Vagina (tissue), 2 donors: ENCODE data around the gene ASNS. TPM values are rescaled to one million over a fixed set of nuclear protein-coding genes. Genes with fewer than 3 reads are reported as not detected.

Experiments
- DNase-seq, 2 donors: peaks; one replicate each; pipeline ENCODE4 v3.0.0-alpha.2; 2017; ENCODE audit errors: extremely low spot score in 2 of 2
- H3K27ac ChIP-seq: fragments of 200-600 bp; sonication (generic); one replicate; pipeline ENCODE4 v1.5.1; 2019
- H3K27me3 ChIP-seq: fragments of 200-600 bp; sonication (generic); one replicate; pipeline ENCODE4 v1.5.1; 2019
- H3K36me3 ChIP-seq, 2 donors: fragments of 200-600 bp; sonication (generic); one replicate each; pipeline ENCODE4 v1.5.1; 2017 to 2019
- H3K4me1 ChIP-seq: fragments of 200-600 bp; sonication (generic); one replicate; pipeline ENCODE4 v1.5.1; 2019
- H3K4me3 ChIP-seq, 2 donors: fragments of 200-600 bp; sonication (generic); 1 replicate in 1 of 2; 2 replicates in 1 of 2; pipeline ENCODE4 v1.5.1; 2016 to 2019
- H3K9me3 ChIP-seq: fragments of 200-600 bp; sonication (generic); one replicate; pipeline ENCODE4 v1.5.1; 2019
- POLR2A ChIP-seq, 2 donors: fragments of 450-650 bp; IDR thresholded peaks; one replicate each; pipeline ENCODE4 v1.6.1; 2017; ENCODE audit warnings: antibody characterized with exemption in 2 of 2, mild to moderate bottlenecking in 2 of 2, moderate library complexity in 2 of 2
- POLR2AphosphoS5 ChIP-seq, 2 donors: sonication (generic); formaldehyde crosslinking; IDR thresholded peaks; one replicate each; pipeline ENCODE4 v1.9.0; 2017; ENCODE audit warnings: antibody characterized with exemption in 2 of 2, mild to moderate bottlenecking in 2 of 2, low read depth in 1 of 2; ENCODE audit not compliant: insufficient read depth in 1 of 2
- intact Hi-C: fragments of 100-400 bp; cut with DNase I; formaldehyde crosslinking; loops from one replicate; pipeline ENCODE4 v1.15.1; 2023
- total RNA-seq: library from RNA; depleted of rRNA; stranded (reverse); fragments of >200 nt; gene quantifications from one replicate; pipeline ENCODE4 v1.2.3, GENCODE V29; 2016
- TF ChIP-seq, protein P1 (sequence below), 3 experiments: fragments of 450-650 bp in 2 of 3; fragments of 200-600 bp in 1 of 3; sonication (generic) in 1 of 3; IDR thresholded peaks; one replicate each; pipeline ENCODE4 v1.5.1; 2017 to 2019; ENCODE audit warnings: antibody characterized with exemption in 3 of 3, mild to moderate bottlenecking in 2 of 3, moderate library complexity in 2 of 3

Gene ASNS
- total RNA-seq, 1 donor from 2014 or later = 17.7 TPM

- Histone ChIP-seq H3K27me3 (no peaks in the 10 kb centered on the region), H3K9me3 (no peaks in the 10 kb centered on the region), H3K27ac (peak overlapping the region; percentile 70), H3K36me3 (peaks cover 0 to 4% of the 10 kb centered on the region in 2 donors), H3K4me3 (peak overlapping the region; percentile 75 to 92), H3K4me1 (peaks cover 8% of the 10 kb centered on the region)
- intact Hi-C loops = no loop called here
- no peak for TF ChIP-seq POLR2A (IDR thresholded peaks at IDR 0.05)
- TF ChIP-seq, protein P1, sequence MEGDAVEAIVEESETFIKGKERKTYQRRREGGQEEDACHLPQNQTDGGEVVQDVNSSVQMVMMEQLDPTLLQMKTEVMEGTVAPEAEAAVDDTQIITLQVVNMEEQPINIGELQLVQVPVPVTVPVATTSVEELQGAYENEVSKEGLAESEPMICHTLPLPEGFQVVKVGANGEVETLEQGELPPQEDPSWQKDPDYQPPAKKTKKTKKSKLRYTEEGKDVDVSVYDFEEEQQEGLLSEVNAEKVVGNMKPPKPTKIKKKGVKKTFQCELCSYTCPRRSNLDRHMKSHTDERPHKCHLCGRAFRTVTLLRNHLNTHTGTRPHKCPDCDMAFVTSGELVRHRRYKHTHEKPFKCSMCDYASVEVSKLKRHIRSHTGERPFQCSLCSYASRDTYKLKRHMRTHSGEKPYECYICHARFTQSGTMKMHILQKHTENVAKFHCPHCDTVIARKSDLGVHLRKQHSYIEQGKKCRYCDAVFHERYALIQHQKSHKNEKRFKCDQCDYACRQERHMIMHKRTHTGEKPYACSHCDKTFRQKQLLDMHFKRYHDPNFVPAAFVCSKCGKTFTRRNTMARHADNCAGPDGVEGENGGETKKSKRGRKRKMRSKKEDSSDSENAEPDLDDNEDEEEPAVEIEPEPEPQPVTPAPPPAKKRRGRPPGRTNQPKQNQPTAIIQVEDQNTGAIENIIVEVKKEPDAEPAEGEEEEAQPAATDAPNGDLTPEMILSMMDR (IDR thresholded peaks at IDR 0.05) = no peak
- no peak for TF ChIP-seq POLR2AphosphoS5 (IDR thresholded peaks at IDR 0.05; ENCODE audit: insufficient read depth in 1 of 2, low read depth in 1 of 2)
- DNase-seq = no peak
Observed at GRCh38 chr7:97871659-97872024, 566 bp downstream of the ASNS start.

- intact Hi-C loops = no loop called here
Observed at GRCh38 chr7:97868788-97869187, 3.4 kb downstream of the ASNS start.

GRCh38 chr7:97868314-97868713, 3.9 kb downstream of the ASNS start:
- TF ChIP-seq POLR2A (IDR thresholded peaks at IDR 0.05) (no peak), POLR2AphosphoS5 (IDR thresholded peaks at IDR 0.05; ENCODE audit: insufficient read depth in 1 of 2, low read depth in 1 of 2) (no peak)
- TF ChIP-seq, protein P1 (IDR thresholded peaks at IDR 0.05) = no peak

More at GRCh38 chr7:97868788-97869187, 3.4 kb downstream of the ASNS start:
- no peak for TF ChIP-seq POLR2AphosphoS5 (IDR thresholded peaks at IDR 0.05; ENCODE audit: insufficient read depth in 1 of 2, low read depth in 1 of 2)
- TF ChIP-seq POLR2A (IDR thresholded peaks at IDR 0.05) = no peak
- TF ChIP-seq, protein P1 (IDR thresholded peaks at IDR 0.05) = no peak
- no peak for DNase-seq
- no peaks in the 10 kb centered on the region for H3K27me3 ChIP-seq
- H3K9me3 ChIP-seq = no peaks in the 10 kb centered on the region
- H3K4me3 ChIP-seq = no peak overlapping the region
- peaks cover 0 to 4% of the 10 kb centered on the region in 2 donors for H3K36me3 ChIP-seq
- H3K4me1 ChIP-seq = peaks cover 8% of the 10 kb centered on the region
- H3K27ac ChIP-seq = no peak overlapping the region

DNA sequence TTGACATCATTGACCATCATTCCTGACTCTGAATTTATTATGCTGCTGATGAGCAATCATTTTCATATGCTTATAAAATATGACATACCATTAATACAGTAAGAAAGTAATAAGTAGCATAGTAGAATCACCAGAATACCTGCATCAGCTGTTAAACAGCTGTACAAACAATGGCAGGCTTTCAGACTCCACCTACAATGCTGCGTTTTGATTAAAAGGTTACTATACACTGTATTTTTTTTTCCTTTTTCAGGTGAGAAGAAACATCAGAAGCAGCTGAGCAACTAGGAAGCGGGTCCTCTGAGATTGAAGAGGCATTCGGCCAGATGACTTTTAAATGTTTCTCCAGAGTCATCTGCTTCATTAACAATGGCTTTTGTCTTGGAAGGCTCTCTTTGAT, 7.1 kb downstream of the ASNS start:
- Histone ChIP-seq H3K36me3 (peaks cover 0 to 4% of the 10 kb centered on the region in 2 donors), H3K27ac (no peak overlapping the region), H3K4me1 (no peaks in the 10 kb centered on the region), H3K9me3 (no peaks in the 10 kb centered on the region), H3K4me3 (no peak overlapping the region), H3K27me3 (no peaks in the 10 kb centered on the region)
- intact Hi-C loops = no loop called here
- no peak for DNase-seq
- TF ChIP-seq, protein P1 (IDR thresholded peaks at IDR 0.05) = no peak
- TF ChIP-seq POLR2A (IDR thresholded peaks at IDR 0.05) (no peak), POLR2AphosphoS5 (IDR thresholded peaks at IDR 0.05; ENCODE audit: insufficient read depth in 1 of 2, low read depth in 1 of 2) (no peak)

More at GRCh38 chr7:97868314-97868713, 3.9 kb downstream of the ASNS start:
- intact Hi-C loops = no loop called here
- Histone ChIP-seq H3K9me3 (no peaks in the 10 kb centered on the region), H3K27me3 (no peaks in the 10 kb centered on the region), H3K36me3 (peaks cover 0 to 4% of the 10 kb centered on the region in 2 donors), H3K4me3 (no peak overlapping the region), H3K27ac (no peak overlapping the region), H3K4me1 (peaks cover 8% of the 10 kb centered on the region)
- DNase-seq = no peak

GRCh38 chr7:97859606-97860204, 12.5 kb downstream of the ASNS start:
- no peaks in the 10 kb centered on the region for H3K27me3 ChIP-seq

More at GRCh38 chr7:97859606-97860204, 12.5 kb downstream of the ASNS start:
- TF ChIP-seq, protein P1 (IDR thresholded peaks at IDR 0.05) = no peak
- TF ChIP-seq POLR2A (IDR thresholded peaks at IDR 0.05) (no peak), POLR2AphosphoS5 (IDR thresholded peaks at IDR 0.05; ENCODE audit: insufficient read depth in 1 of 2, low read depth in 1 of 2) (no peak)
- DNase-seq = no peak
- Histone ChIP-seq H3K4me1 (no peaks in the 10 kb centered on the region), H3K9me3 (no peaks in the 10 kb centered on the region), H3K4me3 (no peak overlapping the region), H3K27ac (no peak overlapping the region), H3K36me3 (peaks cover 0 to 11% of the 10 kb centered on the region in 2 donors)
- intact Hi-C loops = no loop called here
